GM10847 (cell line): ENCODE results near the gene SKIDA1.

Source experiments
- POLR2A ChIP-seq: IDR thresholded peaks from 2 replicates; pipeline ENCODE4 v1.6.1; 2011; ENCODE audit not compliant: insufficient read length; ENCODE audit errors: extremely low read depth

SKIDA1 gene

GRCh38 chr10:21481407-21481806 lies 44.1 kb downstream of the SKIDA1 start:
- no peak for TF ChIP-seq POLR2A

- no peak for TF ChIP-seq POLR2A
Measured at GRCh38 chr10:21479570-21480315, 45.7 kb downstream of the SKIDA1 start.

- no peak for TF ChIP-seq POLR2A
Measured at GRCh38 chr10:21475393-21475792, 50.1 kb downstream of the SKIDA1 start.

- no peak for TF ChIP-seq POLR2A
Measured at GRCh38 chr10:21473541-21473940, 51.9 kb downstream of the SKIDA1 start.

GRCh38 chr10:21473135-21473534 lies 52.3 kb downstream of the SKIDA1 start:
- TF ChIP-seq POLR2A: no peak

GRCh38 chr10:21468086-21468485 lies 57.4 kb downstream of the SKIDA1 start:
- TF ChIP-seq POLR2A: no peak

GRCh38 chr10:21467633-21468032 lies 57.8 kb downstream of the SKIDA1 start:
- no peak for TF ChIP-seq POLR2A

GRCh38 chr10:21464134-21464533 lies 61.3 kb downstream of the SKIDA1 start:
- TF ChIP-seq POLR2A: no peak
